ENCODE data around the gene TIMM8B. TPM values are rescaled to one million over a fixed set of nuclear protein-coding genes. Genes with fewer than 3 reads are reported as not detected.

TIMM8B gene
- 42.4 and 44.3 TPM in 2 replicates for total RNA-seq (2021)
- Bru-seq, nascent RNA = percentile 83 among the genes with signal in this experiment
- BruChase-seq, experiment 1, labeled RNA remaining after a 2-hour chase = percentile 77 among the genes with signal in this experiment
- BruChase-seq, experiment 2, labeled RNA remaining after a 6-hour chase = percentile 88 among the genes with signal in this experiment
- long read RNA-seq, transcript TIMM8B-203 (3 exons, 1,155 nt) = minor isoform, 6 of 118 reads
- long read RNA-seq, transcript TIMM8B-201 (2 exons, 819 nt) = major isoform, 105 of 118 reads
- long read RNA-seq, partial matches to known transcripts = 0 of 118 reads
- long read RNA-seq, other reads (novel, unspliced or antisense) = 7 of 118 reads

GRCh38 chr11:112086422-112087191 lies at the start of gene TIMM8B, which contains the start of gene SDHD:
Gene TIMM8B (minus strand): TSS chr11:112086756. CDS start chr11:112086723, 33 bp downstream.
Gene SDHD (plus strand): TSS chr11:112086873. CDS start chr11:112086908, 35 bp downstream.
- Histone ChIP-seq H3K27me3 (ENCODE audit: insufficient read depth, low read depth) (no peaks in the 10 kb centered on the region), H3K4me3 (peak within 1 kb of the TSS; percentile 96), H3K4me1 (replicated peaks; ENCODE audit: insufficient read depth) (peaks cover 21% of the 10 kb centered on the region), H4K20me1 (ENCODE audit: insufficient read depth) (no peaks in the 10 kb centered on the region), H3K36me3 (ENCODE audit: low read depth) (peaks cover 62% of the 10 kb centered on the region), H3K79me2 (ENCODE audit: low read depth) (peaks cover 55% of the 10 kb centered on the region), H3K27ac (peak within 1 kb of the TSS; percentile 26), H2AFZ (peak within 1 kb of the TSS; percentile 91), H3F3A (ENCODE audit: insufficient read depth, low read depth) (peaks cover 42% of the 10 kb centered on the region), H3K9me3 (ENCODE audit: insufficient read depth, low read depth) (no peaks in the 10 kb centered on the region), H3K9me2 (ENCODE audit: insufficient read depth) (no peaks in the 10 kb centered on the region), H3K4me2 (peak within 1 kb of the TSS; percentile 93)
- TF ChIP-seq EZH2 (IDR thresholded peaks at IDR 0.05; ENCODE audit: low read depth) (no peak), CTCF (conservative IDR thresholded peaks at IDR 0.05) (no peak)
- peak; percentile 93 to 95 for DNase-seq
- intact Hi-C loops (cut with micrococcal nuclease; ENCODE audit: unreplicated experiment) = loop anchor here (2.0 kb wide), 1 partner anchor 208 kb away; the partner anchor contains the start of genes CFAP68 and FDXACB1
- POLR2A ChIA-PET (ENCODE audit: unreplicated experiment) = interaction anchor here (0.6 to 0.7 kb wide), 3 partner anchors 61 to 788 kb away, joined by 5 read pairs; no protein-coding TSS in a partner anchor
- no TSS peak for BruUV-seq (replicated peaks)
- CTCF ChIA-PET = interaction anchor here (0.6 kb wide), 1 partner anchor 260 kb away, joined by 3 read pairs; no protein-coding TSS in a partner anchor

GRCh38 chr11:112134473-112134872 lies 47.9 kb upstream of the TIMM8B start:
- Histone ChIP-seq H3K9me2 (ENCODE audit: insufficient read depth) (no peaks in the 10 kb centered on the region), H3K27me3 (ENCODE audit: insufficient read depth, low read depth) (no peaks in the 10 kb centered on the region), H3K36me3 (ENCODE audit: low read depth) (no peaks in the 10 kb centered on the region), H3K79me2 (ENCODE audit: low read depth) (no peaks in the 10 kb centered on the region), H3K4me1 (replicated peaks; ENCODE audit: insufficient read depth) (peaks cover 12% of the 10 kb centered on the region), H2AFZ (no peak overlapping the region), H3K4me2 (no peak overlapping the region), H4K20me1 (ENCODE audit: insufficient read depth) (no peaks in the 10 kb centered on the region), H3K9me3 (ENCODE audit: insufficient read depth, low read depth) (no peaks in the 10 kb centered on the region), H3K4me3 (no peak overlapping the region), H3K27ac (no peak overlapping the region), H3F3A (ENCODE audit: insufficient read depth, low read depth) (peaks cover 11% of the 10 kb centered on the region; the same call in 1 of the 2 replicates)
- no TSS peak for BruUV-seq (replicated peaks)
- ChIA-PET CTCF (no interaction called here), POLR2A (ENCODE audit: unreplicated experiment) (no interaction called here)
- intact Hi-C loops (cut with micrococcal nuclease; ENCODE audit: unreplicated experiment) = no loop called here
- TF ChIP-seq CTCF (conservative IDR thresholded peaks at IDR 0.05) (no peak), EZH2 (IDR thresholded peaks at IDR 0.05; ENCODE audit: low read depth) (no peak)
- no peak for DNase-seq

GRCh38 chr11:112132737-112133136 lies 46.2 kb upstream of the TIMM8B start:
- Histone ChIP-seq H3K27ac (no peak overlapping the region), H4K20me1 (ENCODE audit: insufficient read depth) (no peaks in the 10 kb centered on the region), H3F3A (ENCODE audit: insufficient read depth, low read depth) (peaks cover 26% of the 10 kb centered on the region; the same call in 1 of the 2 replicates), H3K4me3 (no peak overlapping the region), H3K36me3 (ENCODE audit: low read depth) (no peaks in the 10 kb centered on the region), H3K4me2 (no peak overlapping the region), H3K4me1 (replicated peaks; ENCODE audit: insufficient read depth) (peaks cover 24% of the 10 kb centered on the region), H3K27me3 (ENCODE audit: insufficient read depth, low read depth) (no peaks in the 10 kb centered on the region), H3K79me2 (ENCODE audit: low read depth) (no peaks in the 10 kb centered on the region), H3K9me2 (ENCODE audit: insufficient read depth) (no peaks in the 10 kb centered on the region), H2AFZ (no peak overlapping the region), H3K9me3 (ENCODE audit: insufficient read depth, low read depth) (no peaks in the 10 kb centered on the region)
- no peak for DNase-seq
- POLR2A ChIA-PET (ENCODE audit: unreplicated experiment) = no interaction called here
- TF ChIP-seq CTCF (conservative IDR thresholded peaks at IDR 0.05) (no peak), EZH2 (IDR thresholded peaks at IDR 0.05; ENCODE audit: low read depth) (no peak)
- intact Hi-C loops (cut with micrococcal nuclease; ENCODE audit: unreplicated experiment) = no loop called here
- CTCF ChIA-PET = no interaction called here
- BruUV-seq (replicated peaks) = no TSS peak

Data from PC-9 (cell line).